LHCN-M2 (cell line): ENCODE results near the gene TRIM64. TPM values are rescaled to one million over a fixed set of nuclear protein-coding genes. Genes with fewer than 3 reads are reported as not detected.
"Not testable (repeated sequence)": the region's sequence is repeated elsewhere in the genome, so short reads cannot be mapped to it uniquely, and the experiment has no call there.

Experiments used
- DNase-seq: peaks from one replicate; pipeline ENCODE4 v3.0.0-alpha.2; 2012; ENCODE audit warnings: low read depth
- polyA plus RNA-seq: library from polyadenylated mRNA; unstranded; fragments of >200 nt; gene quantifications from one replicate; pipeline ENCODE4 v1.2.1, GENCODE V29; 2012; ENCODE audit warnings: missing spikeins
- total RNA-seq: library from RNA; depleted of rRNA; stranded (reverse); fragments of >200 nt; gene quantifications from 2 replicates; pipeline ENCODE4 v1.2.3, GENCODE V29; 2014; rRNA removed

The TRIM64 gene
- not detected in 2 replicates for total RNA-seq
- polyA plus RNA-seq = not detected

GRCh38 chr11:89965737-89966136, at the start of gene TRIM64:
Gene TRIM64, plus strand, starts transcription at chr11:89966037. Its CDS starts 2,467 bp downstream, at chr11:89968504.
- not testable (repeated sequence) for DNase-seq

- DNase-seq = no peak
Measured at GRCh38 chr11:89922195-89922660, 43.6 kb upstream of the TRIM64 start, which contains the start of gene TRIM49D1. Gene TRIM49D1, minus strand, starts transcription at chr11:89922245. Its CDS starts 4,535 bp downstream, at chr11:89917710.

- not testable (repeated sequence) for DNase-seq
Measured at GRCh38 chr11:89923764-89924163, 42.1 kb upstream of the TRIM64 start, which contains the start of gene TRIM49D2. Gene TRIM49D2, plus strand, starts transcription at chr11:89924064. Its CDS starts 2,698 bp downstream, at chr11:89926762.

DNA sequence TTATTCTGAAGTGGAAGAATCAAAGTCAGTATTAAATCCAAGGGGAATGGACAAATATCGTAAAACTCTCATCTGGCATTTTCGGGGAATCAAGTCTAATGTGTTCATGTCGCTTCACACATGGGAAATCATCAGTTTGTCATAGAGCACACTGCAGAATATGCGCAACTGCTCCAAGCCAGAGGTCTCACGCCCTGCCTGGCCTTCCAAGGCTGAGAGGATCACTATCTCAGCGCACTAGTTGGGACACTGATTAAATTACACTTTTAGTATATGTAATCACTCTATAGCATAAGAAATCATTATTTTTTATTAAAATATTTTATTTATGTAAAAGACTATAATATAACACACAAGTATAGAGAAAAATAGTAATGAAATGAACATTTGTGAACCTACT, 5.0 kb upstream of the TRIM64 start:
- not testable (repeated sequence) for DNase-seq

Other genes with a start within 250 kb of the TRIM64 start
- not detected in 2 replicates for gene TRIM49, start 157.5 kb upstream of the TRIM64 start, total RNA-seq
- gene TRIM64B, start 87.5 kb upstream of the TRIM64 start, total RNA-seq = not detected in 2 replicates
- gene TRIM49D1, start 43.8 kb upstream of the TRIM64 start, total RNA-seq = not detected in 2 replicates
- gene TRIM49D2, start 42.0 kb upstream of the TRIM64 start, total RNA-seq = not detected in 2 replicates
- not detected in 2 replicates for gene TRIM49C, start 65.1 kb downstream of the TRIM64 start, total RNA-seq
- not detected in 2 replicates for gene UBTFL1, start 119.9 kb downstream of the TRIM64 start, total RNA-seq
- gene NAALAD2, start 168.6 kb downstream of the TRIM64 start, total RNA-seq = 0.23 TPM in 1 of 2 replicates, not detected in the other